ENCODE measurements around the gene SLC7A5. TPM values are rescaled to one million over a fixed set of nuclear protein-coding genes. Genes with fewer than 3 reads are reported as not detected.

SLC7A5 gene
- polyA plus RNA-seq, 1 experiment = 17.9 TPM

GRCh38 chr16:87824991-87825841 lies 44.1 kb downstream of the SLC7A5 start:
- Histone ChIP-seq H3K9me3 (ENCODE audit: control insufficient read depth, insufficient read depth, low read length) (peaks cover 3% of the 10 kb centered on the region; the same call in 1 of the 2 replicates), H3K27me3 (ENCODE audit: control insufficient read depth, insufficient read depth, low read length) (peaks cover 12% of the 10 kb centered on the region), H3K27ac (ENCODE audit: low read depth, low read length) (no peak overlapping the region), H3K4me3 (ENCODE audit: low read depth, low read length) (no peak overlapping the region)
- no peak for DNase-seq (ENCODE audit: low read depth, low spot score)
- ChIA-PET POLR2A (interaction anchor here (0.6 to 1.1 kb wide), 3 partner anchors 12 to 46 kb away, joined by 3 to 15 read pairs (median 3); no protein-coding TSS in a partner anchor), CTCF (interaction anchor here (0.8 to 1.5 kb wide), 3 partner anchors 24 to 46 kb away, joined by 3 to 9 read pairs (median 4); no protein-coding TSS in a partner anchor)
- TF ChIP-seq CTCF (IDR thresholded peaks at IDR 0.05; ENCODE audit: low read depth, low read length) = no peak

GRCh38 chr16:87824016-87824990 lies 45.0 kb downstream of the SLC7A5 start:
- POLR2A ChIA-PET = no interaction called here

GRCh38 chr16:87823181-87823929 lies 46.0 kb downstream of the SLC7A5 start:
- H3K4me3 ChIP-seq (ENCODE audit: low read depth, low read length) = no peak overlapping the region
- H3K9me3 ChIP-seq (ENCODE audit: control insufficient read depth, insufficient read depth, low read length) = peaks cover 15% of the 10 kb centered on the region
- H3K27ac ChIP-seq (ENCODE audit: low read depth, low read length) = peak overlapping the region; percentile 31
- H3K27me3 ChIP-seq (ENCODE audit: control insufficient read depth, insufficient read depth, low read length) = peaks cover 15% of the 10 kb centered on the region
- ChIA-PET POLR2A (no interaction called here), CTCF (interaction anchor here (1.0 to 2.1 kb wide), 3 partner anchors 26 to 27 kb away, joined by 3 to 7 read pairs (median 3); no protein-coding TSS in a partner anchor)
- TF ChIP-seq CTCF (IDR thresholded peaks at IDR 0.05; ENCODE audit: low read depth, low read length) = no peak
- no peak for DNase-seq (ENCODE audit: low read depth, low spot score)

More at GRCh38 chr16:87824016-87824990, 45.0 kb downstream of the SLC7A5 start:
- CTCF ChIA-PET = interaction anchor here (1.0 to 1.5 kb wide), 2 partner anchors 25 kb away, joined by 3 to 9 read pairs; no protein-coding TSS in a partner anchor
- no peak overlapping the region for H3K27ac ChIP-seq (ENCODE audit: low read depth, low read length)
- no peak overlapping the region for H3K4me3 ChIP-seq (ENCODE audit: low read depth, low read length)
- DNase-seq (ENCODE audit: low read depth, low spot score) = no peak
- no peak for TF ChIP-seq CTCF (IDR thresholded peaks at IDR 0.05; ENCODE audit: low read depth, low read length)
- peaks cover 9% of the 10 kb centered on the region; the same call in 1 of the 2 replicates for H3K9me3 ChIP-seq (ENCODE audit: control insufficient read depth, insufficient read depth, low read length)
- peaks cover 13% of the 10 kb centered on the region for H3K27me3 ChIP-seq (ENCODE audit: control insufficient read depth, insufficient read depth, low read length)

GRCh38 chr16:87822108-87822970 lies 47.0 kb downstream of the SLC7A5 start:
- peaks cover 26% of the 10 kb centered on the region for H3K9me3 ChIP-seq (ENCODE audit: control insufficient read depth, insufficient read depth, low read length)
- no peak overlapping the region for H3K4me3 ChIP-seq (ENCODE audit: low read depth, low read length)
- ChIA-PET POLR2A (interaction anchor here (1.0 kb wide), 1 partner anchor 15 kb away, joined by 3 read pairs; no protein-coding TSS in a partner anchor), CTCF (interaction anchor here (1.4 to 2.1 kb wide), 2 partner anchors 27 to 28 kb away, joined by 3 to 7 read pairs; no protein-coding TSS in a partner anchor)
- H3K27me3 ChIP-seq (ENCODE audit: control insufficient read depth, insufficient read depth, low read length) = peaks cover 15% of the 10 kb centered on the region
- DNase-seq (ENCODE audit: low read depth, low spot score) = no peak
- no peak overlapping the region for H3K27ac ChIP-seq (ENCODE audit: low read depth, low read length)
- no peak for TF ChIP-seq CTCF (IDR thresholded peaks at IDR 0.05; ENCODE audit: low read depth, low read length)
